ENCODE results near the gene MT1E. TPM values are rescaled to one million over a fixed set of nuclear protein-coding genes. Genes with fewer than 3 reads are reported as not detected.

MT1E gene
- total and polyA plus RNA-seq, 2 of the 13 experiments (the other 11 are each of a cell fraction or from before 2014, with no cell fraction given): 110 to 1,072 TPM

- TF ChIP-seq PRDM15 (CRISPR knock-in tag; IDR thresholded peaks at IDR 0.05): no peak
- TF ChIP-seq FOXM1 (CRISPR knock-in tag; IDR thresholded peaks at IDR 0.05): no peak
- TF ChIP-seq SALL1 (CRISPR knock-in tag; IDR thresholded peaks at IDR 0.05): peak; percentile 54; the same call in 1 of the 2 replicates
- TF ChIP-seq ZNF749 (CRISPR knock-in tag; IDR thresholded peaks at IDR 0.05; ENCODE audit: borderline replicate concordance): no peak
- no peak for TF ChIP-seq ZNF672 (CRISPR knock-in tag; IDR thresholded peaks at IDR 0.05)
- TF ChIP-seq THYN1 (CRISPR knock-in tag; IDR thresholded peaks at IDR 0.05; ENCODE audit: borderline replicate concordance, low read depth): no peak
- 0 out of 2 replicates have a peak, but pooled peaks have one; percentile 45 for TF ChIP-seq SNAI1 (CRISPR knock-in tag; IDR thresholded peaks at IDR 0.05; ENCODE audit: borderline replicate concordance)
- TF ChIP-seq NR2F2 (IDR thresholded peaks at IDR 0.05; ENCODE audit: borderline replicate concordance, low read depth): no peak
- TF ChIP-seq FOXC1 (CRISPR knock-in tag; IDR thresholded peaks at IDR 0.05; ENCODE audit: borderline replicate concordance): 0 out of 2 replicates have a peak, but pooled peaks have one; percentile 16
- TF ChIP-seq SP1 (IDR thresholded peaks at IDR 0.05): no peak
- TF ChIP-seq SP1 (CRISPR knock-in tag; IDR thresholded peaks at IDR 0.05): no peak
- TF ChIP-seq ZNF614 (CRISPR knock-in tag; IDR thresholded peaks at IDR 0.05; ENCODE audit: borderline replicate concordance): no peak; the same call in 1 of the 2 replicates
- no peak for TF ChIP-seq SRSF4 (IDR thresholded peaks at IDR 0.05; ENCODE audit: low read depth, low read length, poor library complexity, severe bottlenecking)
- peak; percentile 57; the same call in 1 of the 2 replicates for TF ChIP-seq DRAP1 (CRISPR knock-in tag; IDR thresholded peaks at IDR 0.05)
- TF ChIP-seq ZKSCAN8 (CRISPR knock-in tag; IDR thresholded peaks at IDR 0.05; ENCODE audit: borderline replicate concordance): no peak
- TF ChIP-seq ZNF337 (CRISPR knock-in tag; IDR thresholded peaks at IDR 0.05; ENCODE audit: borderline replicate concordance, low read depth): no peak
- peak; percentile 72 for TF ChIP-seq U2AF1 (optimal IDR thresholded peaks at IDR 0.05; ENCODE audit: low read depth, low read length)
- peak; percentile 83; the same call in 1 of the 2 replicates for TF ChIP-seq WIZ (CRISPR knock-in tag; IDR thresholded peaks at IDR 0.05)
- TF ChIP-seq ZNF432 (CRISPR knock-in tag; IDR thresholded peaks at IDR 0.05; ENCODE audit: borderline replicate concordance): no peak
- no peak for TF ChIP-seq ZNF644 (CRISPR knock-in tag; IDR thresholded peaks at IDR 0.05; ENCODE audit: low read depth)
- TF ChIP-seq TMF1 (CRISPR knock-in tag; IDR thresholded peaks at IDR 0.05; ENCODE audit: low read depth): no peak
These were observed 42.3 kb downstream of the MT1E start, which contains the start of gene MT1G (continued) for GRCh38 chr16:56667581-56668571.

Data from HepG2 (cell line).